ENCODE data around the gene SASH3. TPM values are rescaled to one million over a fixed set of nuclear protein-coding genes. Genes with fewer than 3 reads are reported as not detected.
A peak's percentile ranks its signal among the peaks of the same experiment; 100 is the strongest.
"Not testable (repeated sequence)": the region's sequence is repeated elsewhere in the genome, so short reads cannot be mapped to it uniquely, and the experiment has no call there.

The SASH3 gene
- polyA plus RNA-seq (ENCODE audit: insufficient read length in 4 of 4), result 1 to 10 TPM; 1.3 to 2.2 (median 1.9) TPM

- no peak for DNase-seq (ENCODE audit: low read depth in 4 of 4, low spot score in 2 of 4)
Observed at GRCh38 chrX:129779747-129780146, at the start of gene SASH3. SASH3 (plus strand) TSS chrX:129779949; CDS start chrX:129780098, 149 bp downstream.

- no peak for DNase-seq (ENCODE audit: low read depth in 4 of 4, low spot score in 2 of 4)
Observed at GRCh38 chrX:129731228-129731627, 48.5 kb upstream of the SASH3 start.

GRCh38 chrX:129732857-129733256 is 46.9 kb upstream of the SASH3 start:
- no peak for DNase-seq (ENCODE audit: low read depth in 4 of 4, low spot score in 2 of 4)

GRCh38 chrX:129733335-129733734 is 46.4 kb upstream of the SASH3 start:
- DNase-seq (ENCODE audit: low read depth in 4 of 4, low spot score in 2 of 4), result no peak

GRCh38 chrX:129736491-129736890 is 43.3 kb upstream of the SASH3 start:
- DNase-seq (ENCODE audit: low read depth in 4 of 4, low spot score in 2 of 4), result no peak

- DNase-seq (ENCODE audit: low read depth in 4 of 4, low spot score in 2 of 4), result no peak
Observed at GRCh38 chrX:129737916-129738315, 41.8 kb upstream of the SASH3 start.

- DNase-seq (ENCODE audit: low read depth in 4 of 4, low spot score in 2 of 4), result peak in 2 of 4 donors; percentile 41 to 46
Observed at GRCh38 chrX:129738466-129739308, 41.1 kb upstream of the SASH3 start, which contains the start of gene XPNPEP2. XPNPEP2 (plus strand) TSS chrX:129738979; CDS start chrX:129739214, 235 bp downstream.

- no peak for DNase-seq (ENCODE audit: low read depth in 4 of 4, low spot score in 2 of 4)
Observed at GRCh38 chrX:129739578-129739977, 40.2 kb upstream of the SASH3 start.

GRCh38 chrX:129741880-129742758 is 37.6 kb upstream of the SASH3 start:
- no peak for DNase-seq (ENCODE audit: low read depth in 4 of 4, low spot score in 2 of 4)

- not testable (repeated sequence) for DNase-seq (ENCODE audit: low read depth in 4 of 4, low spot score in 2 of 4)
Observed at GRCh38 chrX:129742759-129743152, 37.0 kb upstream of the SASH3 start.

GRCh38 chrX:129743821-129744220 is 35.9 kb upstream of the SASH3 start:
- no peak for DNase-seq (ENCODE audit: low read depth in 4 of 4, low spot score in 2 of 4)

- no peak for DNase-seq (ENCODE audit: low read depth in 4 of 4, low spot score in 2 of 4)
Observed at GRCh38 chrX:129744861-129745321, 34.9 kb upstream of the SASH3 start.

GRCh38 chrX:129746557-129747470 is 32.9 kb upstream of the SASH3 start:
- DNase-seq (ENCODE audit: low read depth in 4 of 4, low spot score in 2 of 4), result no peak

- no peak for DNase-seq (ENCODE audit: low read depth in 4 of 4, low spot score in 2 of 4)
Observed at GRCh38 chrX:129747533-129747932, 32.2 kb upstream of the SASH3 start.

GRCh38 chrX:129748305-129748704 is 31.4 kb upstream of the SASH3 start:
- no peak for DNase-seq (ENCODE audit: low read depth in 4 of 4, low spot score in 2 of 4)

- DNase-seq (ENCODE audit: low read depth in 4 of 4, low spot score in 2 of 4), result no peak
Observed at GRCh38 chrX:129749069-129749468, 30.7 kb upstream of the SASH3 start.

GRCh38 chrX:129750971-129751370 is 28.8 kb upstream of the SASH3 start:
- DNase-seq (ENCODE audit: low read depth in 4 of 4, low spot score in 2 of 4), result no peak

- no peak for DNase-seq (ENCODE audit: low read depth in 4 of 4, low spot score in 2 of 4)
Observed at GRCh38 chrX:129754056-129755024, 25.4 kb upstream of the SASH3 start.
